ENCODE data around the gene NPRL2.
A peak's percentile ranks its signal among the peaks of the same experiment; 100 is the strongest.

Gene NPRL2

DNA sequence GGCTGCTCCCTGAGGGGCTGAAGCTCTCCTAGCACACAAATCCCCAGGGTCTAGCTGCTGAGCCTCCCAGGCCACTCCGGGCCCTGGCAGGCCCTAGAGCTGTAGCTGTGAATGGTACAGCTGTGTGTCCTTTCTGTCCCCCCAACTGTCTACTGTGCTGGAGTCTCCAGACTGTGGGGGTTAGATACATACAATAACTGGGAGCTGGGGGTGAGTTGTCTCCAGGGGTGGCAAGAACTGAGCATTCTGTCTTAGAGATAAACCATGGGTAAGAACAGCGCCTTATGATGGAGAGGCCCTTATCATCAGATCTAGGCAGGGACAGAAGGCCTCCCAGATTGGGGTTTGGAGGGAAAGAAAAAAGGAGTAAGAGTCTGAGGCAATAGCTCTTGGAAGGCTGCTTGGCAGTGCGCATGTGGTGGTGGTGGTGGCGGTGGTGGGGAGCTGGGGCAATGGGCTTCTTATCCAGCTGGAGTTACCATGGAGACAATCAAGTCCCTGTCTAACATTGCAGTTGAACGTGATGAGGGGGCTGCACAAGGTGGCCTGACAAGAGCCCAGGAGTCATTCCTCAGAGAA is 3.7 kb upstream of the NPRL2 start:
- Histone ChIP-seq H3K4me3 (no peak overlapping the region), H3K27ac (no peak overlapping the region)

DNA sequence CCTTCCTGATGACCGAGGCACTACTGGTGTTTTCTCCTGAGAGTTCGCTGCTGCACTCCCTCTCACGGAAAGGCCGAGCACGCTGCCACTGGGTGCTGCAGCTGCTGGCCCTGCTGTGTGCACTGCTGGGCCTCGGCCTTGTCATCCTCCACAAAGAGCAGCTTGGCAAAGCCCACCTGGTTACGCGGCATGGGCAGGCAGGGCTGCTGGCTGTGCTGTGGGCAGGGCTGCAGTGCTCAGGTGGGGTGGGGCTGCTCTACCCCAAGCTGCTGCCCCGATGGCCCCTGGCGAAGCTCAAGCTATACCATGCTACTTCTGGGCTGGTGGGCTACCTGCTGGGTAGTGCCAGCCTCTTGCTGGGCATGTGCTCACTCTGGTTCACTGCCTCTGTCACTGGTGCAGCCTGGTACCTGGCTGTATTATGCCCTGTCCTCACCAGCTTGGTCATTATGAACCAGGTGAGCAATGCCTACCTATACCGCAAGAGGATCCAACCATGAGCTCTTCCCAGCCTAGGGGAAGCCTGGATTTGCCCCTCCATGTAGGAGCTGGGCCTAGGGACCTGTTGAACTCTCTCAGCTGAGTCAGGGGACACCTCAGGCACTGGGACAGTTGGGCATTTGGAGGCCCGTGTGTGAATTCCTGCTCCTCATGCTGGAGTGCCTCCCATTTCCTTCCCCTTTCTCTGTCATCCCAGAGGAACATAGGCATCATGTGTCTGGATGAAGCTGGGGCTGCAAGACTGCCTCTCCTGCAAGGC is 2.9 kb upstream of the NPRL2 start:
- peak overlapping the region in 1 of 21 experiments; percentile 37 for H3K27ac ChIP-seq
- no peak overlapping the region for H3K4me3 ChIP-seq

DNA sequence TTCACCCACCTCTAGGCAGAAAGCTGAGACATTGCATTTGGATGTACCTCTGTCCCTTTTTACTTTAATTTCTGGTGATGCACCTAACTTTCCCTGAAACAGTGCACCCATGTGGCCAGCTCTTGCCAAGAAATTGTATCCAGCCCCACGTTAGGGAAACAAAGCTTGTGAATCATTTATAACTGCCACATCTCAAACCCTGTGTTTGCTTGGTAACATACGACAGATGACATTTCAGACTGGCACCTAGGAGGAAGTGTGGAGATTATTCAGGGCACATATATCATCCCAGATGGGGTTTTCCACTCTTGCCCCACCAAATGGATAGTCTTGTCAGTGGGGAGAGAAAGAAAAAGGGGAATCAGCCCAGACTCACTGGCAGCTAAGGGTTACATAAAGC is 2.2 kb upstream of the NPRL2 start:
- Histone ChIP-seq H3K27ac (peak overlapping the region in 1 of 21 experiments; percentile 37), H3K4me3 (no peak overlapping the region)

DNA sequence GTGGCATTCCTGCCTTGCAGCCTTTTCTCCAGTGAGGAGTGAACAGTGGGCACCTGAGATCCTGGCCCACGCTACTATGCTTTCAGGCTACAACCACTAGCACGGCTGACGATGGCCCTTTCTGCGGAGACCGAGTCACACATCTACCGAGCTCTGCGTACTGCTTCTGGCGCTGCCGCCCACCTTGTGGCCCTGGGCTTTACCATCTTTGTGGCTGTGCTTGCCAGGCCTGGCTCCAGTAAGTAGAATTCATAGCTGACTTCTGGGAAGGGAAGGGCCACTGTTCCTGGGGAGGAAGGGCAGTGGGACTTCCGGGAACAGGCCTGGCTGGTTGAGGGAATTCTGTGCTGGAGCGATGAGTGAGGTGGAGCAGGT is 735 bp upstream of the NPRL2 start:
- H3K4me3 ChIP-seq: peak overlapping the region; percentile 34 to 81 (median 60)
- H3K27ac ChIP-seq: peak overlapping the region in 19 of 21 experiments; percentile 82 to 100 (median 92)

DNA sequence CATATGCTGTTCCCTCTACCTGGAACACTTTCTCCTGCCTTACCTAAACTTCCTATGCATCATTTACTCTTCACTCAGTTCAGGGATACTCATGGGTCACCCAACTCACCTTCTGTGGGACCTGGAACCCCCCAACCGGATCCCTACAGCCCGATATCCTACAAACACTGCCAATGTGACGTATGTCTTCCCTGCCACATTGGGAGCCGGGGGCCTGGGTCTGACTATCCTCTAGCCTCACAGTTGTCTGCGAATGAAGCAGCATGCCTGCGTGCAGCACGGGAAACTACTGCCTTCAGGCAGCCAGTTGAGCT is 405 bp downstream of the NPRL2 start:
- Histone ChIP-seq H3K4me3 (peak overlapping the region; percentile 34 to 81 (median 60)), H3K27ac (peak overlapping the region; percentile 59 to 100 (median 92))

DNA sequence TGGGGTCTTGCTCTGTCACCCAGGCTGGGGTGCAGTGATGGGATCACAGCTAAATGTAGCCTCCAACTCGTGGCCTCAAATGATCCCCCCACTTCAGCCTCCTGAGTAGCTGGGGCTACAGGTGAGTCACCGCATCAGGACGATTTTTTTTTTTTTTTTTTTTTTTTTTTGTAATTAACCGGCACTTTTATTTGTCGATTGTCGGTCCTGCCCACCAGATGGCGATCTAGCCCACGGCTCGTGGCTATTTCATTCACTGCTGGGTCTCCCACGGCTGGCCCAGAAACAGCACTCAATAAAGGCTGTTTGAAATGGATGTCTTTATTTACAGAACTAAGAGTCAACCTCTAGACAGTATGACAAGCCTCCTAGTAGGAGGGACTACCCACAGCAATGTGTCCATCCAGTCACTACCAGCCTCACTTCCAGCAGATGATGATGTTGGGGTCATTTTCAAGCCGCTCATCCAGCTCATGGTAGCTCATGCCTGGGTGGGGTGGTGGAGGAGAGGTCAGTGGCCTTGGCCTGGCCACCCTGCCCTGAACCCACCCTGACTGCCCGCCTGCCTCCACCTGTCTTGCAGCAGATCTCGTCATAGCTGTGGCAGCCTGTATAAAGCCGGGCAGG is 3.3 kb downstream of the NPRL2 start:
- no peak overlapping the region for H3K4me3 ChIP-seq
- H3K27ac ChIP-seq: peak overlapping the region in 2 of 21 experiments; percentile 12 to 28

DNA sequence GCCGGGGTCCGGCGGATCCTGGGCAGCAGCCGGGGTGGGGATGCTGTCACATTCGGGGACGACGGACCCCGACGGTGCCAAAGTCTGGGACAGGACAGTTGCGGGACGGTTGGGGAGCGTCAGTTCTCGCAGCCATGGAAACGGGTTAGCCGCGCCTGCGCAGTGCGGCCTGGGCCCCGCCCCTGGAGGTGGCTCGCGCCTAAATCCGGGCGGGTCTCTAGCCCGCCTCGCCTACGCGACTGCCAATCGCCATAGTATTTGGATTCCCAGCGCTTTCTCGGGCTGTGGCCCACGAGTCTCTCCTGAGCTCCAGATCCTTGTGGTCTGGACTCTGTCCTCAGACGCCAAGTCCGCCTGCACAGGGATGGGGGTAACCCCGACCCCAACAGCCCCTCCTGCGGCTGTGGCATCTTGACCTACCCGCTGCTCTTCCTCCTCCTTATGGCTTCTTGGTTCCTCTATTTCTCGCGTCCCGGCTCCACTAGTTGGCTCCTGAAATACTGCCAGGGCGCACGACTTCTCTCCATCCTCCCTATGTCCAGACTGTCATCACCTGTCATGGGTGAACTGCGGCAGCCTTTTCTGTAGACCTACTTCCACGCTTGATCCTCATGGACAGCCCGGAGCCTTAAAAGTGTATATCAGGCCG is 4.9 kb downstream of the NPRL2 start, which contains the start of gene ZMYND10:
TSS of gene ZMYND10 (minus strand) at position 147 of the 649 bp plus-strand sequence. CDS start 153 bp downstream, outside the sequence.
- peak within 1 kb of the TSS in 6 of 7 experiments; percentile 16 to 37 (median 29) for H3K4me3 ChIP-seq
- peak within 1 kb of the TSS in 4 of 21 experiments; percentile 23 to 65 (median 52) for H3K27ac ChIP-seq

DNA sequence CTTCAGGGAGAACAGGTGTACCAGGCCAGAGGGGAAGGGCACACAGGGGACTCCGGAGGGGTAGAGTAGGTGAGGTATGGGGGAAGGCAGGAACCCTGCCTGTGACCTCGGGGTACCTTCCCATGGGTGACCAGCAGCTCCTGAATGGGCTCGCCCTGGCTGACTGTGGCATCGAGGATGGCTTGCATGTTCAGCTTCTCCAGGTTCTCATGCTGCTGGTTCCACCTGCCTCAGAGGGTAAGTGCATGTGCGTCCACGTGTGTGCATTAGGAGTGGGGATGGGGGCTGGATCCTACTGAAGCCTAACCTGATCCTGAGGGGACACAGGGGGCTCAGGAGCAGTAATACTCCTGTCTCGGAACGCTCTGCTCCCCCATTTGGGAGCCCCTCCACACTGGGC is 5.6 kb downstream of the NPRL2 start:
- Histone ChIP-seq H3K4me3 (peak overlapping the region in 5 of 7 experiments; percentile 16 to 37 (median 26)), H3K27ac (no peak overlapping the region)

DNA sequence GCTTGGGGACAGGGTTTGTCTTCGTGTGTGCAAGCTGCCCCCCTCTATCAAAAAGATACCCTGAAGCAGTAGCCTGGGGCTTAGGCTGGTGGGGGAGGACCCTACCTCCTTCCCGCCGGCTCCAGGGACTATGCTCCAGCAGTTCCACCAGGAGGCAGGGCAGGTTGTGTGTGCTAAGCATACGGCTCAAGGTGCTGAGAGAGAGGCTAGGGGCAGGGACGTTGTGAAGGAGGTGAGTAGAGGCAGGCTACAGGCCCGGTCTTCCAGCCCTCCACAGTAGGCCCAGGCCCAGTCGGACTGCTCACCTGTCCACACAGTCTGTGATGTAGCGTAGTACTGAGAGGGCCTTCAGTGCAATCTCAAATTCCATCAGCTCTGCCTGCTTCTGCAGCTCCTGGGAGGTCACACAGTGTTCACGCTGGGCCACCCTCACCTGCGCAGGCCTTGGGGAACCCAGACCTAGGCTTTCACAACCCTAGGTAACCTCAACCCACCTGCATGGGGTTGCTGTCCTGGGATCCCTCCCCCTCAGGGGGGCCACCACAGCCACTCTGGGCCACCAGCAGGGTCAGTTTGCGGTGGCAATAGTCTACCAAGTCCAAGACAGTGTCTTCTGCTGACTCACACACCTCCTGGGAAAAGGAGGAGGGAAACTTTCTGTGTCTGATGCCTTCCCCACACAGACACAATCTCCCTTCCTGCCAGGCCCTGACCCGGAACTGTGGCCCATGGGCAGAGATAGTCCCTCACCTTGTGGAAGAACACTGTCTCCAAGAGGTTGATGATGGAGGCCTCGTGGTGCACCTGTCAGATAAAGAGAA is 7.6 kb downstream of the NPRL2 start:
- H3K27ac ChIP-seq: peak overlapping the region in 4 of 21 experiments; percentile 23 to 98 (median 97)
- H3K4me3 ChIP-seq: no peak overlapping the region

DNA sequence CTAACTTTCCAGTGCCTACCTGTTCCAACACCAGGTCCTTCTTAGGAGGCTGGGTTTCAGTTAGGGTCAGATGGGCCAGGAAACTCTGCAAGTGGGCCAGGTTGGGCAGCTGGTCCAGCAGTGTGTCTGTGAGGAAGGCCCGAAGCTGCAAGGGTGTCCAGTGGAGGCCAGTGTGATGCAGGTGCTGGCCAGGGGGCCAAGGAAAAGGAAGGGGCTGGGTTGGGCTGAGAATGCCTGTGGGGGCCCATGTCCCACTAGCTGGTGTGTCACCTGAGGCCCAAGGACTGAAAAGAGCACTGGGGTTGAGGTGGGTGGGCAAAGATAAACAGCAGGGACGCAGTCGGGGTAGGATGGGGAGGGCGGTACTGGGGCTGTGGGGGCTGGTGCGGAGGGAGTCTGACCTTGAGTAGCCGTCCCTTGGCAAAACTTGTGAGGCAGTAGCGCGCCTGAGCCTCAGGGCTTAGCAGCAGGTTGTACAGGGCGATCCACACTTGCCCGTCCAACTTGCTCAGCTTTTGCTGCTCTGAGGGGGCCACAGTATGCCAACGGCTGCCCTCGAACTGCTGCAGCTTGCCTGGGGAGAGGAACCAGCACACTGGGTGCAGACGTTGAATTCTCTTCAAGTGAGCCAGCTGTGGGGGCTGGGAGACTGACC is 8.5 kb downstream of the NPRL2 start:
- H3K4me3 ChIP-seq: no peak overlapping the region
- H3K27ac ChIP-seq: peak overlapping the region in 11 of 21 experiments; percentile 83 to 98 (median 97)

DNA sequence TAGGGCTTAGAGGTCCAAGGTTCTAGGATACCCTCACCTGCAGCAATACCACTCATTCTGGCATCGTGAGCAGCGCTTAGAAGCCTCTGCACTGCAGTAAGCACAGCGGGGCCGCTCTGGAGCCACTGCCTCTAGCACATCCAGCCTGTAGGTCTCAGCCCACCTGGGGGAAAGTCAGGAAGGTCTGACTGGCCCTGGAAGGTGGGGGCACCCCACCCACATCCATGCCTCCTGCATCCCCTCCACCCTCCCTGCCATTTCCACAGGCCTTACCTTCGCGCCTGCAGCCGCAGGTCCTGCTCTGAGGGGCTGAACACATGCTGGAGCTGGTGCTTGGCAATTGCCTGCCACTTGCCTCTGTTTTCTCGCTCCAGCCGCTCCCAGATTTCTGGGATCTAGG is 9.0 kb downstream of the NPRL2 start:
- Histone ChIP-seq H3K4me3 (peak overlapping the region in 5 of 7 experiments; percentile 42 to 87 (median 65)), H3K27ac (peak overlapping the region in 20 of 21 experiments; percentile 77 to 98 (median 96))

DNA sequence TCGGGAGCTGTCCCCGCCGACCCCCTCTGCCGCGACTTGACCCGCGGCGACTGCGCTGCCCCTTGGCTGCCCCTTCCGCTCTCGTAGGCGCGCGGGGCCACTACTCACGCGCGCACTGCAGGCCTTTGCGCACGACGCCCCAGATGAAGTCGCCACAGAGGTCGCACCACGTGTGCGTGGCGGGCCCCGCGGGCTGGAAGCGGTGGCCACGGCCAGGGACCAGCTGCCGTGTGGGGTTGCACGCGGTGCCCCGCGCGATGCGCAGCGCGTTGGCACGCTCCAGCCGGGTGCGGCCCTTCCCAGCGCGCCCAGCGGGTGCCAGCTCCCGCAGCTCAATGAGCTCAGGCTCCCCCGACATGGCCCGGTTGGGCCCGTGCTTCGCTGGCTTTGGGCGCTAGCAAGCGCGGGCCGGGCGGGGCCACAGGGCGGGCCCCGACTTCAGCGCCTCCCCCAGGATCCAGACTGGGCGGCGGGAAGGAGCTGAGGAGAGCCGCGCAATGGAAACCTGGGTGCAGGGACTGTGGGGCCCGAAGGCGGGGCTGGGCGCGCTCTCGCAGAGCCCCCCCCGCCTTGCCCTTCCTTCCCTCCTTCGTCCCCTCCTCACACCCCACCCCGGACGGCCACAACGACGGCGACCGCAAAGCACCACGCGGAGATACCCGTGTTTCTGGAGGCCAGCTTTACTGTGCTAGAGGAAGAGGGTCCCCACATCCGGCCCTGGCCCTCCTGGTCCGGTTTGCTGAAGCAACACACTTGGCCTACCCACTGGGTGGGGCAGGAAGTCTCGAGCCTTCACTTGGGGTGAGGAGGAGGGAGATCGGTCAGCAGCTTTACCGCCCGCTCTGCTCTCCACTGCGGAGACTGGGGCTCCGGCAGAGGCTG is 9.9 kb downstream of the NPRL2 start, which contains the start of gene RASSF1:
TSS of gene RASSF1 (minus strand) at position 389 of the 882 bp plus-strand sequence. CDS start at position 358, 31 bp downstream.
- peak within 1 kb of the TSS; percentile 58 to 98 (median 96) for H3K27ac ChIP-seq
- H3K4me3 ChIP-seq: peak within 1 kb of the TSS; percentile 42 to 87 (median 61)

DNA sequence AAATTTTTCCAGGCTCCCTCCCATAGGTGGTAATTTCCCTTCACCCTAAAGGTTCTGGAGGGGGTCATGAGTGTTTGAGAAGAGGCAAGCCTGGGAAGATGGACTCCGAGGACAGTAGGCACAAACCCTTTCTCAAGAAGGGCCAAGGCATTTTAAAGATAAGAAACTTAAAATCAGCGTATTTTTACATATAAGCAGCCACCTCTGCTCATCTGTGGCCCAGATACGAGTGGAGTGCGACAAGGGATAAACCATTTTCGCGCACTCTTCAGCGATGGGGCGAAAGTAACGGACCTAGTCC is 10.5 kb downstream of the NPRL2 start:
- peak overlapping the region; percentile 58 to 98 (median 96) for H3K27ac ChIP-seq
- H3K4me3 ChIP-seq: peak overlapping the region; percentile 42 to 87 (median 61)

DNA sequence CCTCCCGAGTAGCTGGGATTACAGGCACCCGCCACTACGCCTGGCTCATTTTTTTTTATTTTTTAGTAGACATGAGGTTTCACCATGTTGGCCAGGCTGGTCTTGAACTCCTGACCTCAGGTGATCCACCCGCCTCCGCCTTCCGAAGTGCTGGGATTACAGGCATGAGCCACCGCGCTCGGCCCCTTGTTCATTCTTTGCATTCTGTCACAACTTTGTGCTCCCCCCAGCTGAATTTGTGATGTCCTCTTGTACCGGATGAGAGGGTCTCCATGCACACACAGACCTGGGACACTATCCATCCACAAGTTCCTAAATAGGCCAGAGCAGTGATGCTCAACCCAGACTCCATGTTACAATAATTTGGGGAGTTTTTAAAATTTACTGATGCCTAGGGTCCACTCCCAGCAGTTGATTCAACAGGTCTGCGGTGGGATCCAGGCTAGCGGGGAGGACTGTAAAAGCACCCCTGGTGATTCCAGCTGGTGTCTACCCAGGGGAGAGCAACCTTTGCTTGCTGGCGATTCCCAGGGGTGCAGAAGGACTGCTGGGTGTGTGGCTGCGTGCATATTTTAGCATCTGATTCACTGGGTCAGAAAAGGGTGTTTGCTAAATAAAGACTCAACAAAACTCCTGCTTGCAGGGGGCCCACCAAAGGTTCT is 11.0 kb downstream of the NPRL2 start:
- Histone ChIP-seq H3K27ac (peak overlapping the region in 20 of 21 experiments; percentile 77 to 98 (median 97)), H3K4me3 (peak overlapping the region; percentile 42 to 87 (median 61))

DNA sequence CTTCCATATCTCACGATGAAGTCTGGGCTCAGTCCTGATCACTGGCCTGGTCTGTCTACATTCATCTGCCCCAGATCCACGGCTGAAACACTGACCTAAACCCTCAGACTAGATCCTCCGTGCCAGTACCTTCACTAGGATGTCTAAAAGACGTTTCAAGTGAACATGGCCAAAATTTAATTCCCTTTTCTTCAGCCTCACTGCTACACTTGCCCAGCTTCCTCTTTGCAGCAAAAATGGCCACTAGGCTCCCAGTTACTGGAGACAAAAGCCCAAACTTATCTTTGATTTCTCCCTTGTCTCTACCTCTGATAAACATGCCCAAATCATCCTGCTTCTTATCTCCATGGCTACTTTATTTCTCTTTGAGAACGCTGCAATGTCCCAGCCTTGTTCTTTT is 11.6 kb downstream of the NPRL2 start:
- Histone ChIP-seq H3K27ac (peak overlapping the region in 20 of 21 experiments; percentile 88 to 99 (median 97)), H3K4me3 (peak overlapping the region; percentile 42 to 90 (median 73))

DNA sequence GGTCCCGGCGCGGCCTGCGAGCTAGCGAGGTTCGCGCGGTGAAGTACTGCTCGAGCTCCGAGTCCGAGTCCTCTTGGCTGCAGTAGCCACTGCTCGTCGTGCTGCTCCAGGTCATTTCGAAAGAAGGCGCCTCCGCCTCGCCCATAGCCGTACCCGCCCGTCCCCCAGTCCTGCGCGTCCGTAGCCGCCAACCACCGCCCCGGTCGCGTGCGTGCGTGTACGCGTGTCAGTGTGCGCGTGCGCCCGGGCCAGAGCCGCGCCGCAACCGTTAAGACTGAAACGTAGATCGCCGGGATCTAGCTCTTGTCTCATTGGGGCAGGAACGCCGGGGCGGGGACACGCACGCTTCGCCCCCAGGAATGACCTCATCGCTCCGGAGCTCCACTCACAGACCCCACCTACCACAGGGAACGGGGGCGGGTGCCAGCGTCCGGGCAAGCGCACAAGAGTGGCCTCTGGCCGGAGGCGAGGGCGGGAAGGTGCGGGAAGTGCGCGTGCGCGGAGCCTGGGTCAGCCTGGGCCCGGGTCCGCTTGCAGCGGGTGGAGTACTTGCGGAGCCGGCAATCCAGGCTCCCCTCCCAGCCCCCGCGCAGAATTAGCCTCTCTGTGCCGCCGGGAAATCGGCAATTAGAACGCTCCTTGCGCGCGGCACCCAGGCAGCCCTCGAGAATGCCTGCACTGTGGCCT is 13.3 kb downstream of the NPRL2 start:
- peak overlapping the region; percentile 74 to 99 (median 97) for H3K27ac ChIP-seq
- peak overlapping the region; percentile 65 to 94 (median 86) for H3K4me3 ChIP-seq
